Astrocyte of the cerebellum (primary cell): Measurements from ENCODE around the gene ATP5F1D.
A peak's percentile ranks its signal among the peaks of the same experiment; 100 is the strongest.

Experiments used
- DNase-seq: peaks from one replicate; pipeline ENCODE4 v3.0.0-alpha.2; 2011; ENCODE audit warnings: low read depth
- H3K4me3 ChIP-seq: 2 replicates; pipeline ENCODE4 v1.5.1; 2011; ENCODE audit warnings: mild to moderate bottlenecking, low read depth, low read length, moderate library complexity
- in situ Hi-C: cut with HindIII; loops from 2 replicates; pipeline ENCODE4 v1.10.0; 2017; ENCODE audit warnings: low sequenced_read_pairs
- TF ChIP-seq, protein P1 (sequence below): IDR thresholded peaks from 2 replicates; pipeline ENCODE4 v1.5.1; 2012; ENCODE audit warnings: low read length, low read depth, moderate library complexity, mild to moderate bottlenecking; ENCODE audit errors: missing control alignments

ATP5F1D gene

DNA sequence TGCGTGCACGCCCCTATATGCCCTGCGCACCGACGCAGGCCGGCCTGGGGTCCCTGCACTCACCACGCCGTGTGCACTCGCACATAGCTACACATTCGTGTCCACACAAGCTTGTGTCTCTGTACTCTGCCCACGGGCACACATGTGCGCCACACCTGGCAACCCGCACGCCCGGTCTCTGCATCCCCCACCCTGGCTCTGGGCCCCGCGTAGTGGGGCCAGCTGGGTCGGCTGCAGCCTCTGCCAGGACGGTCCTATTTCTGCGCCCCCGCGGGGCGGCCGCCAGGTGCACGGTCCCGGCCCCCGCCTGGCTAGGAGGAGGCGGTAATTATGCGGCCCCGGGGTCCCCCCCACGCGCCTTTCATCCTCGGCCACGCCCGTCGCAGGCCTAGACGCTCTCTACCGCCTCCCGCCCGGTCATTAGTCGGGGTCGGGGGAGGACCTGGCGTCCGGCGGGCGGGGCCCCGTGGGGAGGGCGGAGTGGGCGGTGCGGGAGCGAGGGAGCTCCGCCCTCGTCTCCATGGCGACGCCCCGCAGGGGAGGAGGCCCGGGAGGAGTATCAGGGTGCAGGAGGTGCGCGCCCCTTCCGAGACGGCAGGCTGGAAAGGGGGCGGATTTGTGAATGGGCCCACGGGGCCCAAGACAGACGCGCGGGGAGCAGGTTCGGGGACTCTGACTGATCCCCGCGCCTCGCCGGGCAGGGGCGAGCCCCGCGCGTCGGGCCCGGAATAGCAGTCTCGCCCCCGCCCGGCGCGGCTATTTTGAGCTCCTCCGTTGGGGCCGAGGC is 24.8 kb downstream of the ATP5F1D start:
- in situ Hi-C loops = no loop called here
- DNase-seq = no peak
- H3K4me3 ChIP-seq = peak overlapping the region; percentile 44
- TF ChIP-seq, protein P1, sequence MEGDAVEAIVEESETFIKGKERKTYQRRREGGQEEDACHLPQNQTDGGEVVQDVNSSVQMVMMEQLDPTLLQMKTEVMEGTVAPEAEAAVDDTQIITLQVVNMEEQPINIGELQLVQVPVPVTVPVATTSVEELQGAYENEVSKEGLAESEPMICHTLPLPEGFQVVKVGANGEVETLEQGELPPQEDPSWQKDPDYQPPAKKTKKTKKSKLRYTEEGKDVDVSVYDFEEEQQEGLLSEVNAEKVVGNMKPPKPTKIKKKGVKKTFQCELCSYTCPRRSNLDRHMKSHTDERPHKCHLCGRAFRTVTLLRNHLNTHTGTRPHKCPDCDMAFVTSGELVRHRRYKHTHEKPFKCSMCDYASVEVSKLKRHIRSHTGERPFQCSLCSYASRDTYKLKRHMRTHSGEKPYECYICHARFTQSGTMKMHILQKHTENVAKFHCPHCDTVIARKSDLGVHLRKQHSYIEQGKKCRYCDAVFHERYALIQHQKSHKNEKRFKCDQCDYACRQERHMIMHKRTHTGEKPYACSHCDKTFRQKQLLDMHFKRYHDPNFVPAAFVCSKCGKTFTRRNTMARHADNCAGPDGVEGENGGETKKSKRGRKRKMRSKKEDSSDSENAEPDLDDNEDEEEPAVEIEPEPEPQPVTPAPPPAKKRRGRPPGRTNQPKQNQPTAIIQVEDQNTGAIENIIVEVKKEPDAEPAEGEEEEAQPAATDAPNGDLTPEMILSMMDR = no peak

DNA sequence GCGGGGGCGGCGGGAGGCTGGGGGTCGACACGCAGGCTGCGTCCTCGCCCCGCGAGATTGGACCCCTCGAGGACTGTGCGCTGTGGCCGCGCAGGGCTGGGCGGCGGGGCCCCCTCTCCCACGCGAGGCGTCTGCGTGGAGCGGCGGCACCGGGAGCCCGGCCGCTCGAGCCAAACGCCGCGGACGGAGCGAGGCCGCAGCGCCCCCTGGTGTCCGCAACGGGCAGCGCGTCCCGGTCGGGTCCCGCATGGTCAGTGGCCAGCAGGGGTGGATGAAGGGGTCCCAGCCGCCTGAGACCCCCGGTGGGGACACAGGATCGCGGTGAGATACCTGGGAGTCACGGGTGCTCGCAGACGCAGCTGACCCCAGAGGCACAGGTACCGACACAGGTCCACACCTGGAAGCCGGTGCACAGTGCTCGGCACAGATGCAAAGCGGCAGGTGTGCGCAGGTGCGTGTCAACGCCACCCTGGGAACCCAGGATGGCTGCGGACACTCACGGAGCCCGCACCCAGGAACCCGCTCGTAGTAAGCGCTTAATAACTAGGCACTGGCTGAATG is 25.4 kb downstream of the ATP5F1D start:
- peak overlapping the region; percentile 44 for H3K4me3 ChIP-seq
- in situ Hi-C loops = no loop called here
- DNase-seq = no peak
- TF ChIP-seq, protein P1 = peak; percentile 74

DNA sequence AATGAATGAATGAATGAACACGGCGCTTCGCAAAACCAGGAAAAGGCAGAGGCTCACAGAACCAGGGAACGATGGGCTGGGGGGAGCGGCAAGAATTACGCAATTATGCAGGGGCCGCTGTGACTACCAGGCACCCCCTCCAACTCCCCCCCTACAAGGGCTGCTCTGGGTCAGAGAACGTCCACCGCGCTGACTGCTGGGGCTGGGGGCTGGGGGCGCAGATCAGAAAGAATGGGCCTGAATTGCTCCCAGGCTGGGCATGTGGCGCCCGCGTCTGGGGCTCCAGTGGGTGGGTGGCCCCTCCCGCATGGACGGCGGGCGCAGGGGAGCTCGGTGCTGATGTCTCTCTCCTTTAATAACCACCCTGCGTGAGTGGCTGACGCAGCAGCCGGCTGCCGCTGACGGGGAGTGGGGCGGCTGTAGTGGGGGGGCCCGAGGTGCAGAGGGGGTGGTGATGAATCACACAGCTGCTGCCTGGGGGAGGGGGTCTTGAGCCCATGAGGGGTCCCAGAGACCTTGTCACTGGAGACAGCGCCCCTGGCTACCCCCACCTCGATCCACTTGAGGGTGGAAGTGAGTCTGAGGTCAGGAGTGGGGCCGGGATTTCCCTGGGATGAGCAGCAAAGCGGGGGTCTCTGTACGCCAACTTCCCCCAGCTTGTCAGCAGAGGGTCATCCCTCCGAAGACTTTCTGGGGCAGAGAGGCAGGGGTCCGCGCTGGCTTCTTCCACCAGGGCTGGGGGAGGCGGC is 26.1 kb downstream of the ATP5F1D start:
- no peak for DNase-seq
- in situ Hi-C loops = no loop called here
- TF ChIP-seq, protein P1 = no peak
- H3K4me3 ChIP-seq = peak overlapping the region; percentile 44

DNA sequence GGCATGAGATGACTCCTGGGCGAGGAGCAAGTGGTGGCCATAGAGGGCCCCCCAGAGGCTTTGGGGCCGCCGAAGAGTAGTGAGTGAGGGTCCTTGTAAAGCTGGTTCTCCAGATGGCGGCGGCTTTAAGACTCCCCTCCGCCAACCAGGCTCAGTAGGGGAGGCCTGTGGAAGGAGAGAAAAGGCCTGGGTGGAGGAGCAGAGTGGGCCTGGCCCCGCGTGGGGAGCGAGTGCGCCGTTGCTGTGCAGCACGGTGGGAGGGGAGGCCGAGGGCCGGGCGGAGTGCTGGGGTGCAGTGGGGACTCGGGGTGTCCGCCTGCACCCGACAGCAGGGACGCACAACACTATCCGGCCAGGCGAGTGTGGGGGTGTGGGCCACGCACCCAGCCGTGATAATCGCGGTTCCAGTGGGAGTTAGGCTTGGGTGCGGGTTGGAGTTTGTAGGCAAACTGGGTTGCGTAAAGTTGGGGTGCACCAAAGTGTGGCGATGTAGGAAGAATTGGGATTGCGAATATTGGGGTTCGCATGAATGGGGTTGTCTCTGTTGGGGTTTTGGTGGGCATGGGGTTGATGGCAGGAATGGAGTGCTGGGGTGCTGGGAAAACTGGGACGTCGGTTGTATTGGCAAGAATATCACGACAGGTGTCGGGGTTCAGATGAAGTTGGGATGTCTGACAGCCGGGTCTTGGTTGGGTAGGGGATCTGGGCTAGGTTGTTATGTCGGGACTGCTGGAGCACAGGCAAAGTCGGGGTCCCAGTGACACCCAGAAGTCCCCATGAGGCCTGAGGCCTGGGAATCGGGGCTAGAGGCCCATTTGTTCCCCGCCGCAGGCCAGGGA is 26.9 kb downstream of the ATP5F1D start:
- peak overlapping the region; percentile 63 for H3K4me3 ChIP-seq
- in situ Hi-C loops = no loop called here
- TF ChIP-seq, protein P1 = no peak
- DNase-seq = no peak

DNA sequence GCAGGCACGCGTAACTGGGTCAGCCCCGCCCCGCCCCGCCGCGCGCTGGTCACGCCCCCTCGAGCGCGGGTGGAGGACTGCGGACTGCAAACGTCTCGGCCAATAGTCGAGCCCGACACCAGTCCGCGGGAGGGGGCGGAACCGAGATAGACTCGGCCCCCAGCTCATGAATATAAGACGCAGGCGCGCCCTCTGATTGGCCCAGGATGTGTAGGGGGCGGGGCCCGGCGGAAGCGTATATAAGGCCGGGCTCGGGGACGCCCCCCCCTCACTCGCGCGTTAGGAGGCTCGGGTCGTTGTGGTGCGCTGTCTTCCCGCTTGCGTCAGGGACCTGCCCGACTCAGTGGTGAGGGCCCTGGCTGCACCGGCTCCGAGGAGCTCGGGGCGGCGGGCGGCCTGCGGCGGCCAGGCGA is 27.5 kb downstream of the ATP5F1D start, which contains the start of gene CIRBP:
Gene CIRBP (plus strand): TSS at position 268 of the 413 bp plus-strand sequence. CDS start 1,602 bp downstream, outside the sequence.
- in situ Hi-C loops = no loop called here

More for the DNA sequence above, 27.5 kb downstream of the ATP5F1D start, which contains the start of gene CIRBP:
- H3K4me3 ChIP-seq = peak within 1 kb of the TSS; percentile 63
- TF ChIP-seq, protein P1 = no peak
- peak; percentile 96 for DNase-seq
